RWPE1 (cell line): ENCODE measurements around the gene OSTM1.
A peak's percentile ranks its signal among the peaks of the same experiment; 100 is the strongest.
"Not testable (repeated sequence)": the region's sequence is repeated elsewhere in the genome, so short reads cannot be mapped to it uniquely, and the experiment has no call there.

Source experiments
- CTCF ChIA-PET: fragments of 350-600 bp; sonication (Branson Sonifier 250); formaldehyde crosslinking; extraction: SDS; loops from one replicate; lab custom pipeline; 2021; lab: Yijun Ruan, JAX
- POLR2A ChIA-PET: fragments of 400-600 bp; formaldehyde crosslinking; extraction: SDS; loops from one replicate; lab custom pipeline; 2020; ENCODE audit warnings: antibody characterized with exemption; ENCODE audit not compliant: low non-redundant PET; lab: Yijun Ruan, JAX
- DNase-seq: peaks from one replicate; pipeline ENCODE4 v3.0.0; 2012; ENCODE audit warnings: low spot score
- H3K27ac ChIP-seq: fragments of 450-650 bp; 2 replicates; pipeline ENCODE4 v1.5.1; 2017
- TF ChIP-seq, protein P1 (sequence below): fragments of 450-650 bp; conservative IDR thresholded peaks from 2 replicates; pipeline ENCODE4 v1.5.1; 2017; ENCODE audit warnings: low read depth, mild to moderate bottlenecking

Gene OSTM1

GRCh38 chr6:108004861-108005260 is 69.7 kb downstream of the OSTM1 start:
- TF ChIP-seq, protein P1, sequence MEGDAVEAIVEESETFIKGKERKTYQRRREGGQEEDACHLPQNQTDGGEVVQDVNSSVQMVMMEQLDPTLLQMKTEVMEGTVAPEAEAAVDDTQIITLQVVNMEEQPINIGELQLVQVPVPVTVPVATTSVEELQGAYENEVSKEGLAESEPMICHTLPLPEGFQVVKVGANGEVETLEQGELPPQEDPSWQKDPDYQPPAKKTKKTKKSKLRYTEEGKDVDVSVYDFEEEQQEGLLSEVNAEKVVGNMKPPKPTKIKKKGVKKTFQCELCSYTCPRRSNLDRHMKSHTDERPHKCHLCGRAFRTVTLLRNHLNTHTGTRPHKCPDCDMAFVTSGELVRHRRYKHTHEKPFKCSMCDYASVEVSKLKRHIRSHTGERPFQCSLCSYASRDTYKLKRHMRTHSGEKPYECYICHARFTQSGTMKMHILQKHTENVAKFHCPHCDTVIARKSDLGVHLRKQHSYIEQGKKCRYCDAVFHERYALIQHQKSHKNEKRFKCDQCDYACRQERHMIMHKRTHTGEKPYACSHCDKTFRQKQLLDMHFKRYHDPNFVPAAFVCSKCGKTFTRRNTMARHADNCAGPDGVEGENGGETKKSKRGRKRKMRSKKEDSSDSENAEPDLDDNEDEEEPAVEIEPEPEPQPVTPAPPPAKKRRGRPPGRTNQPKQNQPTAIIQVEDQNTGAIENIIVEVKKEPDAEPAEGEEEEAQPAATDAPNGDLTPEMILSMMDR: no peak
- H3K27ac ChIP-seq: no peak overlapping the region
- ChIA-PET POLR2A (no interaction called here), CTCF (no interaction called here)
- DNase-seq: no peak

GRCh38 chr6:108002365-108003221 is 71.9 kb downstream of the OSTM1 start:
- no peak overlapping the region for H3K27ac ChIP-seq
- ChIA-PET CTCF (interaction anchor here (0.6 kb wide), 1 partner anchor 92 kb away, joined by 3 read pairs; no protein-coding TSS in a partner anchor), POLR2A (no interaction called here)
- DNase-seq: peak; percentile 22
- TF ChIP-seq, protein P1: no peak

GRCh38 chr6:108001696-108002231 is 72.8 kb downstream of the OSTM1 start:
- ChIA-PET POLR2A (no interaction called here), CTCF (no interaction called here)
- H3K27ac ChIP-seq: no peak overlapping the region
- TF ChIP-seq, protein P1: no peak
- DNase-seq: no peak

GRCh38 chr6:108000259-108000658 is 74.3 kb downstream of the OSTM1 start:
- DNase-seq, CTCF ChIA-PET, POLR2A ChIA-PET, H3K27ac ChIP-seq: not testable (repeated sequence)

DNA sequence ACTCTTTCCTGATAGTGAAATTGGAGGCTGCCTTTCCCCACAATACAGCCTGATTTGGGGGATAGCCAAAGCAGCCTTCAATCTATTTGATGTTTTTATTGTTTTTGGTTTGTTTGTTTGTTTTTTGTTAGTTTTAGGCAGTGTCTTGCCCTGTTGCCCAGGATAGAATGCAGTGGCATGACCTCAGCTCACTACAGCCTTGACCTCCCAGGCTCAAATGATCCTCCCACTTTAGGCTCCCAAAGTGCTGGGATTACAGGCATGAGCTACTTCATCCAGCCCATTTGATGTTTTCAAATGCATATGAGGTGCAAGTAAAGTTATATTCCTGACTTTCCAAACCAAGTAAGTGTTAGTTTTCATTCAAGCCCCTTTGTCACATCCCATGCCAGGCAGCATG is 75.2 kb downstream of the OSTM1 start:
- ChIA-PET POLR2A (no interaction called here), CTCF (no interaction called here)
- TF ChIP-seq, protein P1: no peak
- no peak overlapping the region for H3K27ac ChIP-seq
- no peak for DNase-seq

DNA sequence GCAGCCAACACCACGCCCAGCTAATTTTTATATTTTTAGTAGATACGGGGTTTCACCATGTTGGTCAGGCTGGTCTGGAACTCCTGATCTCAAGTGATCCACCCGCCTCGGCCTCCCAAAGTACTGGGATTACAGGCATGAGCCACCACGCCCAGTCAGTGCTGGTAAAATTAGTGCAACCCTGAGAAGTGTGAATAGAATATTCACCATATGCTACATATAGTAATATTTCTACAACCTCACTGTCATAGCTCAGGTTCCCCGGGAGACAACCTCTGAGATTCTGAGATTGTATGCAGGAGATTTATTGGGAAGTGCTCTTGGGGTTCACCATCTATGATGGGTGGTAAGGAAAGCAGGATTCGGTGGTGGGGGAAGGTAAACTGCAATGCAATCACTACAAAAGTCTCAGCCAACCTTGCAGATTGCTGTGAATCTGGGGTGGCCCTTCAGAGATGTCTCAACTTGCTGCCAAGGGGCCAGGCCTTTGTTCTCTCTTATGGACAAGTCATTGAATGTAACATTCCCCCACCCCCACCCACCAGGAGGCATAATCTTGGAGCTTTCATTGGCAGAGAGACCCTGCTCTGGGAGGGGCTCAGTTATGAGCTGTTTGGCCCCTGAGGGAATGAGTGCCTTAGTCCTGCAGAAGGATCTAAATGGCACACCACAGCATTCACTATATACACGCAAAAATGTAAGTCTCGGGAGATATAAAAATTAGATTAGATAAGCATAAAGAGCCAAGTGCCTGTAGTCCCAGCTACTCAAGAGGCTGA is 82.6 kb downstream of the OSTM1 start:
- DNase-seq: no peak
- CTCF ChIA-PET: interaction anchor here (0.6 to 0.7 kb wide), 4 partner anchors 58 to 221 kb away, joined by 3 to 6 read pairs (median 4); no protein-coding TSS in a partner anchor
- no peak overlapping the region for H3K27ac ChIP-seq
- POLR2A ChIA-PET: no interaction called here
- TF ChIP-seq, protein P1: no peak
